Body of pancreas (tissue), 4 donors: ENCODE data around the gene TMEM178B. TPM values are rescaled to one million over a fixed set of nuclear protein-coding genes. Genes with fewer than 3 reads are reported as not detected.

Experiments
- ATAC-seq: fragments of 150-250 bp; one replicate; pipeline ENCODE4 v1.9.1; 2016
- DNase-seq, 4 donors: peaks; one replicate each; pipeline ENCODE4 v3.0.0-alpha.2; 2019
- H3K27ac ChIP-seq, 4 donors: fragments of 200-600 bp; sonication (generic); 1 replicate in 3 of 4; 2 replicates in 1 of 4; pipeline versions ENCODE4 v1.5.1 to v1.6.1; 2016 to 2019; ENCODE audit warnings: mild to moderate bottlenecking in 1 of 4, mixed read lengths in 1 of 4, moderate library complexity in 1 of 4
- H3K27me3 ChIP-seq, 2 donors: fragments of 200-600 bp; sonication (generic); one replicate each; pipeline ENCODE4 v1.6.0; 2016; ENCODE audit warnings: mild to moderate bottlenecking in 1 of 2
- H3K36me3 ChIP-seq, 2 donors: fragments of 200-600 bp; sonication (generic); replicated peaks in 1 of 2; 2 replicates each; pipeline ENCODE4 v1.5.1; 2016; ENCODE audit warnings: low read depth in 2 of 2; ENCODE audit not compliant: insufficient read depth in 1 of 2
- H3K4me1 ChIP-seq: fragments of 200-600 bp; sonication (generic); one replicate; pipeline ENCODE4 v1.6.0; 2016
- H3K4me3 ChIP-seq, 2 donors: fragments of 200-600 bp; sonication (generic); 1 replicate in 1 of 2; 2 replicates in 1 of 2; pipeline ENCODE4 v1.5.1; 2016 to 2019
- H3K9me3 ChIP-seq, 3 donors: fragments of 200-600 bp; sonication (generic); 1 replicate in 2 of 3; 2 replicates in 1 of 3; pipeline ENCODE4 v1.5.1; 2016
- CTCF ChIP-seq, 7 experiments: fragments of 450-650 bp in 4 of 7; fragments of 200-600 bp in 3 of 7; sonication (generic) in 3 of 7; IDR thresholded peaks; one replicate each; pipeline ENCODE4 v1.5.1; 2016 to 2019; ENCODE audit warnings: antibody characterized with exemption in 7 of 7
- POLR2A ChIP-seq, 3 donors: fragments of 450-650 bp; IDR thresholded peaks; one replicate each; pipeline ENCODE4 v1.6.1; 2016; ENCODE audit warnings: antibody characterized with exemption in 3 of 3, mild to moderate bottlenecking in 2 of 3
- WGBS, 2 donors: methylation state at CpG; one replicate each; pipeline ENCODE4 v1.1.5; 2017; 5-methylcytosine and 5-hydroxymethylcytosine counted together
- intact Hi-C: fragments of 100-400 bp; cut with DNase I; formaldehyde crosslinking; loops from one replicate; pipeline ENCODE4 v1.15.1; 2023
- total RNA-seq, 2 donors: library from RNA; depleted of rRNA; stranded (reverse); fragments of >200 nt; gene quantifications; one replicate each; pipeline ENCODE4 v1.1.0, GENCODE V29; 2016

TMEM178B gene
- total RNA-seq, 2 donors from 2014 or later = 1.0 to 11.9 TPM

DNA sequence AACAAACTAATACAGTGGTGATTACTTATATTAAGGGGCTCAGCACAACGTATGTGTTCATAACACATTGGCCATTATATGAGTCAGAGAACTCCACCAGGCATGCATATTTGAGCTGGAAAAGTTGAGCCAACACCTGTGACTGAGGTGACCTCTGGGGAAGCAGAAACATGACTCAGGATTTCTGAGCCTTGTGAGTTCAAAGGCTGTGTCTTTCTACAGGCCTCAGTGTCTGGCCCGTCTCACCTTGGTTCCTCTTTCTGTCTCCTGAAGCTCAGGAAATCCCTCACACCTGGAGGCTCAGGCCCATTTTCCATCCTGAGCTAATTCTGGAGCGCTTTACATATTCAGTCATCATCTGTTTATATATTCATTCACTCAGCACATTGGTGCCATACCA, 246.4 kb downstream of the TMEM178B start:
- Histone ChIP-seq H3K36me3 (no peaks in the 10 kb centered on the region), H3K4me3 (no peak overlapping the region), H3K4me1 (no peaks in the 10 kb centered on the region), H3K27ac (no peak overlapping the region), H3K27me3 (no peaks in the 10 kb centered on the region), H3K9me3 (no peaks in the 10 kb centered on the region)
- no peak for TF ChIP-seq CTCF (IDR thresholded peaks at IDR 0.05)
- no peak for TF ChIP-seq POLR2A (IDR thresholded peaks at IDR 0.05)
- WGBS, 2 donors = 83 to 95% methylated on average over 3 of the region's 3 CpGs
- ATAC-seq = no peak
- no peak for DNase-seq
- intact Hi-C loops = no loop called here

DNA sequence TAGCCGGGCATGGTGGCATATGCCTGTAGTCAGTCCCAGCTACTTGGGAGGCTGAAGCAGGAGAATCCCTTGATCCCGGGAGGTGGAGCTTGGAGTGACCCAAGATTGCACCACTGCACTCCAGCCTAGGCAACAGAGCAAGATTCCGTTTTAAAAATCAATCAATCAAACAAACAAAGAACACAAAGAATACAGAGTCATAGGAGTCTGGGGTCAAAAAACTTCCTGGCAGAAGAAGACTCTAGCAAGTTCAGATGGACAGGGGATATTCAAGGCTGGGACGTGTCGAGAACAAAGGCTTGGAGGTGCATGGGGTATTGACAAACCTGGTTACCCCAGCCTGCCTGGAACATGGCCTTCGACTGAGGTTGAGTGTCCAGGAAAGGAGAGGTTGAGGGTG, 248.5 kb downstream of the TMEM178B start:
- intact Hi-C loops = no loop called here
- no peak for TF ChIP-seq POLR2A (IDR thresholded peaks at IDR 0.05)
- TF ChIP-seq CTCF (IDR thresholded peaks at IDR 0.05) = no peak
- H3K27me3 ChIP-seq = no peaks in the 10 kb centered on the region
- H3K4me3 ChIP-seq = no peak overlapping the region
- no peaks in the 10 kb centered on the region for H3K9me3 ChIP-seq
- no peak for ATAC-seq
- WGBS, 2 donors = 78 to 79% methylated on average over 6 of the region's 6 CpGs
- no peaks in the 10 kb centered on the region for H3K4me1 ChIP-seq
- H3K27ac ChIP-seq = no peak overlapping the region
- no peaks in the 10 kb centered on the region for H3K36me3 ChIP-seq
- DNase-seq = no peak

DNA sequence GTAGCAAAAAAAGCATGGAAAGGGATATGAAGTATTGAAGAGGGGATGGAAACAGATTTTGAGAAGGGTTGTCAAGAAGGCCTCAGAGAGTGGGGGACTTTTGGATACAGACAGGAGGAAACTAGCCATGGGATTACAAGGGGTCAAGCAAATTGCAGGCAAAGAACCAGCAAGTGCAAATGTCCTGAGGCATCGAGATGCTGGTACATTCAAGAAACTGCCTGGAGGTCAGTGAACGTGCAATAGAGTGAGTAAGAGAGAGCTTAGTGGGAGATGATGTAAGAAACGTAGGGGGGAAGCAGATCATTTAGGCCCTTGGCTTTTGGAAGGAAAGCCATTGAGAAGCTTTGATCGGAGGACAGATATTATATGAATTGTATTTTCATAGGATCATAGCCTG, 250.0 kb downstream of the TMEM178B start:
- 87 to 89% methylated on average over 4 of the region's 4 CpGs for WGBS, 2 donors
- no peaks in the 10 kb centered on the region for H3K9me3 ChIP-seq
- H3K27me3 ChIP-seq = no peaks in the 10 kb centered on the region
- no peak for DNase-seq
- no peaks in the 10 kb centered on the region for H3K36me3 ChIP-seq
- no peak overlapping the region for H3K27ac ChIP-seq
- TF ChIP-seq POLR2A (IDR thresholded peaks at IDR 0.05) (no peak), CTCF (IDR thresholded peaks at IDR 0.05) (no peak)
- H3K4me3 ChIP-seq = no peak overlapping the region
- intact Hi-C loops = no loop called here
- no peak for ATAC-seq
- no peaks in the 10 kb centered on the region for H3K4me1 ChIP-seq

DNA sequence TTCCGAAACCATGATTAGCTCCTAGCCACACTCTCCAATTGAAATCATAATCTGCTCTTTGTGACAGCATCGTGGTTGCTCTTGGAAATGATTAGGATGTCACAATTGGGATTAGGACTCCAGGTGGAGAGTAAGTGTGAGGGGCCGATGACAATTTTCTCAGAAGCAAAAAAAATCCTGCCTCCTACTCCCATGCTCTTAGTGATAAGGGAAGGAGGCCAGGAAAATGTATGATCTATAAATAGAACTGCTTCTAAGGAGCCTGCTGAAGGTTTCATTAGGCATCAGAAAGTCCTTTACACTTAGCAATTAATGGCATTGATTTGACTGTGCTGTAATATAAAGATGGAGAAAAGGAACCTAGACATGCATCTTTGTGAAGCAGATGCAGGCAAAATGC, 251.0 kb downstream of the TMEM178B start:
- no peaks in the 10 kb centered on the region for H3K36me3 ChIP-seq
- WGBS, 2 donors = 66 to 73% methylated on average over 3 of the region's 3 CpGs
- intact Hi-C loops = no loop called here
- no peaks in the 10 kb centered on the region for H3K27me3 ChIP-seq
- ATAC-seq (no peak), DNase-seq (no peak)
- no peak overlapping the region for H3K27ac ChIP-seq
- H3K4me1 ChIP-seq = no peaks in the 10 kb centered on the region
- no peaks in the 10 kb centered on the region for H3K9me3 ChIP-seq
- no peak overlapping the region for H3K4me3 ChIP-seq
- TF ChIP-seq POLR2A (IDR thresholded peaks at IDR 0.05) = no peak
- no peak for TF ChIP-seq CTCF (IDR thresholded peaks at IDR 0.05)

DNA sequence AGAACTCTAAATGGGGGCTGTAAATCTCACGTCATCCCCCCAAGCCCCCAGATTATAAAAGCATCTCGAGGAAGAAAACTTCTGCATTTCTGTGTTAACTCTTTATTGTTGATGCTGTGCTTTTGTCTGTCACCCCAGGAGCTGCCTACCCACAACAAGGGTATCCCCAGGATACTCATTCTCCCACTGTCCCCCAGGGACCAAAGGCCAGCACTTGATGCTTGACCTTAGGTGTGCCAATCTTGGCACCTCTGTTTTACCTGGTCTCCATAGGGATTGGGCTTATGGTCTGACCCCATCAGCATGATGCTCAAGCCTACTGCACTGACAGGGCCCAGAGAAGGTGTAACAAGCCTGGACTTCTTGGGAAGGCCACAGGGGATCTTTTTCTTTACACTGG, 251.4 kb downstream of the TMEM178B start:
- Histone ChIP-seq H3K9me3 (no peaks in the 10 kb centered on the region), H3K36me3 (no peaks in the 10 kb centered on the region), H3K27me3 (no peaks in the 10 kb centered on the region), H3K4me1 (no peaks in the 10 kb centered on the region), H3K4me3 (no peak overlapping the region), H3K27ac (no peak overlapping the region)
- ATAC-seq = no peak
- intact Hi-C loops = no loop called here
- WGBS, 2 donors = 33 to 54% methylated on average over 2 of the region's 2 CpGs
- no peak for TF ChIP-seq POLR2A (IDR thresholded peaks at IDR 0.05)
- no peak for TF ChIP-seq CTCF (IDR thresholded peaks at IDR 0.05)
- DNase-seq = no peak
